ENCODE measurements around the gene SUGCT.

SUGCT gene

DNA sequence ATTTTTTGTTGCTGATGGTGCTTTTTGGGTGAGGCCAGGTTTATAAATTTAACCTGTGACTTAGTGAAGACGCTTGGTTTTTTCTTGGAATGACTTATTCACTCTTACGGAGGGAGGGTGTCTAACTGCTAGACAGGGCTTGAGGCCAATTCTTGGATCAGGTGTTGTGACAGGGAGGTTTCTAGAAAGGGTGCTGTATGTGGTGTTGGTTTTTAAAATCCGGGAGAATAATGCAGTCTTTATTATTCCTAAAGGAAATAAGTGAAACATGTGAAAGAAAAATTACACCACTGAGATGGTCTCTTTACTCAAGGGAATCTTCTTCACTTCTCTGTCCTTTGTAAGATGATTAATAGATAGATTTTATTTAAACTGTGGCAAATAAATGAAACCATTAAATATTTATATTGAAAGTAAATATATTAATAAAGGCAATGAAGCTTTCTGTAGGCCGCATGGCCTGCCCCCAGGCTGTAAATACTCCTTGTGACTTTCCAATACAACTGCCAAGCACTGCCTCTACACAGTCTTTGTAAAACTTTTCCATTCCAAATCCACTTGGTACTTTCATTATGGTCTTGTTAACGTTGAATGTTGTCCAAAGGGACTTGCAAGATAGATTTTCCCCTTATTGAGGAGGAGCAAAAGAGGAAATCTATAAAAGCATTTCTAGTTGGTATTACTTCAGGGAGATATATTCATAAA lies 323.1 kb downstream of the SUGCT start:
- no peak for DNase-seq (ENCODE audit: low read depth in 2 of 2, low spot score in 1 of 2)

DNA sequence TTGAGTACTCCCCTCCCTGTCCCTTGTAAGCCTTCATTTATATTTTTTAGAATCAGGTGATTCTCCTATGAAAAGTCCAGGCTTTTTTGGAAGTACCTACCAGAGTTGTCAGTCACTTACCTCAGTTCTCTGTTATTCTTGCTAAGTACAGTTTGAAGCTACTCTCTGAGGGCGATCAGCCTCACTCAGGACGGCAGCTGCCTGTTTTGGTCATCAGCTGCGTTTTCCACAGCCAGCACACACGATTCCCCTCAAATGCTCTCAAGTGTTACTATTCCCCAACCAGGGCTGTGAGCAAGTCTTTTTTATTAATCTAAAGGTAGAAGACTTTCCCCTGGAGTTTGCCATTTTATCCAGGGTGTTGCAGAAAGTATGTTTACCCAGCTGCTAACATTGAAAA lies 328.6 kb downstream of the SUGCT start:
- DNase-seq (ENCODE audit: low read depth in 2 of 2, low spot score in 1 of 2) = no peak

DNA sequence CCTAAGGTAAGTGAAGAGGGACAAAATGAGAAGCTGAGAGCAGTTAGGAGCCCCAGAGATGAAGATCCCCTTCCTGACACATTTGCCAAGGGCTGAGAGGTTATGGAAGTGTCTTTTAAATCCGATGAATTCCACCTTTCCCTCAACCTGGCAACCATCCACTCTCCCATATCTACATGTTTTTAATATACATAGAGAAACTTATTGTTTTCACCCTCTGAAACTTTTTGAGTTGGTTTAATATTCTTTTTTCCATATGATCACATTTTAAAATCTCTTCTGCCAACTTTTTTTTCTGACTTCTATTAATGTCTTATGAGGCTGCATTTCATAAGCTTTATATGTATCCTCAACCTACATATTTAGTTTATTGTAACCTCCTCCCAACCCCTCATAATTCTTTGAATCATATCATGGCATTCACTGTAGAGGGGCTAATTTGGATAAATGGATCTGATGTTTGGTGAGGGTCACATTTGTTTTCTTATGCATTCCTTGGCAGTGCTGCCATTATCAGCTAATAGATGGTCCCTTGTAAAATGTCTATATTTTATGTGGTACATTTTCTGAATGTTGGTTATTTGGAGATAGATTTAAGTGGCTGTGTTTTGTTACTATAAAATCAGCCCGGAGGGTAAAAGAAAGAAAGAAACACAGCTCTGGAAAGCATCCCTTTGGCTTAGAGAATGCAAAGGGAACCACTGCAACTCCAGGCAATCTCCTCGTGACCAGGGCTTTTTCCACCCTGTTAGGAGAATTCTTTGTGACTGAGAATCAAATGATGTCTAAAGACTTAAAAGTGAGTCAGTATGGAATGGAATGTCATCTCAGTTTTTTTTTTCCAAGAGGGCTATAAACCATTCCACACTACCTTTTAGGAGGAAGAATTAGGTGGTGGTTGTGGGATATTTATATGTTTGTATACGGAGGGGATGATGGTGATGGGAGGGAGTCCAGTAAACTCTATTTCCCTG lies 334.4 kb downstream of the SUGCT start:
- DNase-seq (ENCODE audit: low read depth in 2 of 2, low spot score in 1 of 2) = no peak

DNA sequence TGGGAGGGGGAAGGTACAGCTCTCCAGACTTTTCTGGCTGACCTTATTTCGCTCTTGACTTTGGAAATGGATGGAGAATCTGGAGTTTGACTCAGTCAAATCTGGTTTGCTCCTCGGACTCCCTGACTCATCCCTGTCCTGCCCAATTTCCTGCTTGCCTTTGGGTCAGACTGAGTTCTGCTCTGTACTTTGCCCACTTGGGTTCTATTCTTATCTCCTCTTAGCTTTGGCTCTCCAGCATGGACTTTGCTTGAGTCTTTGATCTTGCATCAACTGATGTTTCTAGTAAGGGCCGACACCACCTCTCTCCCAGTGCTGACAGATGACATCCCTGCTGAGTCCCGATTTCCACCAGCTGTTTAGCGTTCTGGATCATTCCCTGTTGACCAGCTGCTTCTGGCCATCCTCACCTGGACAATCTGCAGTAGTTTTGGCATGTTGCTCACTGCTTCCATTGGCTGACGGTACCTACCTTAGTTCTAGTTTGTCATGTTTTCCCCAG lies 335.3 kb downstream of the SUGCT start:
- no peak for DNase-seq (ENCODE audit: low read depth in 2 of 2, low spot score in 1 of 2)

DNA sequence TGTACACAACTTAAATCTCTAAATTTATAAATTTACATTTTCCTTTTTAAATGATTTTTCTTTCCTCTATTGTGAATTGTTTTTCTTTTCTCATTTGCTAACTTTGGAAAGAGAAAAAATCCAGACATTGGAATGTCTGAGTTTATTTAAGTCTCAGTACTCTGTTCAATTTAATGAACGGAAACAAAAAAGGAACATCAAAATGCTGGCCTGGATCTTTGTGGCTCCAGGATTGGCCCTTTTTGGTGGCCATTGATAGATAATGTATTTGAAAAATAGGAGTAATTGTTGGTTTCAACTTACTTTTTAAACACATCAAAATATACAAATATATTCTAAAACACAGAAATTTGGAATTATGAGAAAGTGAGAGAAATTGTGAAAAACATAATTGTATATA lies 336.0 kb downstream of the SUGCT start:
- no peak for DNase-seq (ENCODE audit: low read depth in 2 of 2, low spot score in 1 of 2)

DNA sequence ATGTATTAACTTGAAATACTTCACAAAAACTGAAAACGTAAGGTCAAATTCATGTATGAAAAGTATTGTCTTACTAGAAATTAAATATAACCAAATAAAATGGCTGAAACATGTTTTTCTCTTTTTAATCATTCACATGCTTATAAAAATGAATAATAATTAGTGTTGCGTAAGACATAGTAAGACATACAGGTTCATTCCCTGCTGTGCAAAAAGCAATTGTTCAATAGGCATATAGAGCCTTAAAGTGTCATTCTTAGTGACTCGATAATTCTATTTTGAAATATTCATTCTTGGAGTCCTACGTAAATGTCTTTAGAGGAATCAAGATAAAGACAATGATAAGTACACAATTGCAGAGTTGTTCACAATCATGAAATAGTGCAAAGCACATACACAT lies 337.1 kb downstream of the SUGCT start:
- DNase-seq (ENCODE audit: low read depth in 2 of 2, low spot score in 1 of 2) = no peak

DNA sequence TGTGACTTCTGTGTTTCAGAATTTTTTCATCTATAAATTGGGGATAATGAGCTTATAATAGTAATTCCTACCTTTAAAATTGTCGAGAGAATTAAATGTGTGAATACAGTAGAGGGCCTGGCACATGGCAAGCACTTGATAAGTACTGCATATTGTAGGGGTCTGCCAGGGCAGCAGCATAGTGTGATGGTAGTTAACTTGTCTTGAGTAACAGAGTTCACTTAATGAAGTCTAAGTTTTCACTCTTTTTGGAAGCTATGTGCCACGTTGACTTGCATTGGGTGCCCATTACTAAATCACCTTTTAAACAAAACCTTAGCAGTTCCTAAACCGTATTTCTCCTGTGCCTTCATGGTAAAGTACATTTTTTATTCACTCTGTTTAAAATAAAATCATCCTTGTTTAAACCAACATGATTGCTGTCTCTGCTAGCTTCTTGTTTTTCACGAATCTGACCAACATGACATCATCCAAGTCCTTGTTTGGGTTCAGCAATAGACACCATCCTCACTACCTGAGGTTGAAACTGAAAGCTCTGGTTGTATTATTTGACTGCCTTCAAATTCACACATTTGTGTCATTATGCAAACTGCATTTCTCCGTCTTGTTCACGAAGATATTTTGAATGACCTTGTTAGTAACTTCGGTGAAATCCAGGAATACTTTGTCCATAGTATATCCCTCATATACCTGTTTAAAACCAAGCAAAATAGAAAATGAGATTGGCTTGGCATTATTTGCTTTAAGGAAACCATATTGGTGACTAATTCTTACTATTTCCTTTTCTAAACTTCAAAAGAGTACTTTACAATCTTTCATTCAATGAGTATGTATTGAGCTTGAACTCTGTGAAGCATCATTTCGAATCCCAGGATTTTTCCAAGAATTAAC lies 340.2 kb downstream of the SUGCT start:
- DNase-seq (ENCODE audit: low read depth in 2 of 2, low spot score in 1 of 2) = no peak

DNA sequence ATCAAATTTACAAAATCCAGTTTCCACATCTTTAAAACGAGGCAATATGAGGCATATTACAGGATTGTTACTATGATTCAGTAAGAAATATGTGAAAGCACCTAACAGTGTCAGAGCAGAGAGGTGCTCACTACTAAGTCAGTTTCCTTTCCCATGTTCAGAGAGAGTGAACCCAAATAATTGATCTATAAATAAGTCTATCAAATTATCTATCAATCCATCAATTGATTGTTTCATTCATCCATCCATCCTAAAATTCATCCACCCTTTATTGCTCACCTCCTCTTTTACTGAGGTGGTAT lies 340.8 kb downstream of the SUGCT start:
- DNase-seq (ENCODE audit: low read depth in 2 of 2, low spot score in 1 of 2) = no peak

DNA sequence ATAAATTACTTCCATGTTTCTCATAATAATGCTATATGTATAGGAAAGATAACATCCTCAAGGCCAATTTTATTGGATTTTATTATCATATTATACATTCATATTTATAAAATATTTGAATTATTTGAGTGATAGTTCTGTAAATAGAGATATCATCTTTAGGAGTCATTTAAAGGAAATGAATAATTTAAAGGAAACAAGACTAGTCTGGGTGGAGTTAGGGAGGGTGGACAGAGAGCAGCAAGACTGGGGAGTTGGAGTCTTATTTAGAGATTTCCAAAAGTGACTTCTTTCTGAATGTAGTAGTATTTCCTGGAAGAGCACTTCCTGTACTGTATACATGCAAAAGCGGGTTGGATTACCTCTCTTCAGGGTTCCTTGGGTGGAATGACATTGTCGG lies 342.3 kb downstream of the SUGCT start:
- DNase-seq (ENCODE audit: low read depth in 2 of 2, low spot score in 1 of 2) = no peak

DNA sequence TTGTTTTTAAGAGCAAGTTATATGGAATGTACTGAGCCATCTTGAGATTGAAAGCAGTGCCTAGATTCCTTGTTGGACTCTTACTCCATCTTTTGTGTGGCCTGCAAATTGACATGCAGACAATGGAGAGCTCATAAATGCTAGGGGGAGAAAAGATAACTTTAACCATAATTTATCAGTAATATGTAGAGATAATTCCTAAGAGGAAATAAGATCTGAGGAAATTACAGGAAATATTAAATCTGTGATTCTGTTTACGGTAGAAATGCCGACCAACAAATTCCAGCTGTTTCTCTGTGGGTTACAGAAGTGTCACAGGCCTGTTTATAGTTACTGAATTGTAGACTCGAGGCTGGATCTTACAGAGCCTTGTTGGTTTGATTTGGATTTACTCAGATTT lies 348.0 kb downstream of the SUGCT start:
- no peak for DNase-seq (ENCODE audit: low read depth in 2 of 2, low spot score in 1 of 2)

DNA sequence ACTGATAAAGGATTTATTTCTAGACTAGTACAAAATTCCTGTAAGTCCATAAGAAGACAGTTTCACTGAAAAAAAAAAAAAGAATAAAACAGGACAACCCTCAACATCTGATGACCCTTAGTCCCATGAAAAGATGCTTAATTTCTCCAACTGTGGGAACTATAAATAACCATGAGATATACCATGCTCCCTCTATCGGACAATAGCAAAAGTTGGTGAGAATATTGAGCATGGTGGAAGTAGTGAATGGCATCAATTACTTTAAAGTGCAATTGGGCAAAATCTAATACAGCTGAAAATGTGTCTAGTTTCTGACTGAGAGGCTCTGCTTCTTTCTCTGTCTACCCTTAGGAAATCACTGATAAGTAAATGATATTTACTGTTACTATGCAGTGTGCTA lies 348.8 kb downstream of the SUGCT start:
- DNase-seq (ENCODE audit: low read depth in 2 of 2, low spot score in 1 of 2) = no peak

DNA sequence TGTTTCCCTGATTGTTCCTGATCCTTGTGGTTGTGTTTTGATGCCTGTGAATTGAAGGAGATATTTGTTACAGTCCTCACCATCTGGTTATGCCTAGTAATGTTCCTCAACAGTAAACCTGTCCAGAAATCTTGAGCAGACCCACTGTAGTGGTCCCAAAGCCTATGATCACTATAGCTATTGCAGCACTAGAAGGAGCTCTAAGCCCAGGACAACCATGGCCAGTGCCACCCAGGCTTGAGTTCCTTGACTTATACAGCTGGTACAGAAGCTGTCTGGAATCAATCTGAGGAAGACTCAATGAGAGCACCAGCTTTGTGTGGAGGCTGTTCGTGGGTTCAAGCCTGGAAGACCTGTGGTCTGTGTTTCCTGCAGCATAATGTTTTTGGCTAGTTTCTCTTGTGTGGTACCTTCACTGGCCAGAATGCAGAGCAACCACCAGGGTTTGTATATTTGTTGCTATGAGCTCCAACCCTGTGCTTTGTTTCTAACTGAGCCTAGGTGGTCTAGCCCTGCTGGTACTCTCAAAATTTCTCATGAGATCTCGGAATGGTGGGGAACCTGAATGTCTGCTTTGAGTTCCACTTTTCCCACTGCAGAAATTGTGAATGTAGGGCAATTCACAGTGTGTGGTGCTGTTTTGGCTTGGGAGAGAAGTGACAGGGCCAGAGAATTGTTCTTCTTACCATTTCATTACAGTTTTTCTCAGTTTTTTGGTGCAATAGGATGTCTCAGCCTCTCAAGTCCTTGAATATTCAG lies 355.2 kb downstream of the SUGCT start:
- DNase-seq (ENCODE audit: low read depth in 2 of 2, low spot score in 1 of 2) = no peak

DNA sequence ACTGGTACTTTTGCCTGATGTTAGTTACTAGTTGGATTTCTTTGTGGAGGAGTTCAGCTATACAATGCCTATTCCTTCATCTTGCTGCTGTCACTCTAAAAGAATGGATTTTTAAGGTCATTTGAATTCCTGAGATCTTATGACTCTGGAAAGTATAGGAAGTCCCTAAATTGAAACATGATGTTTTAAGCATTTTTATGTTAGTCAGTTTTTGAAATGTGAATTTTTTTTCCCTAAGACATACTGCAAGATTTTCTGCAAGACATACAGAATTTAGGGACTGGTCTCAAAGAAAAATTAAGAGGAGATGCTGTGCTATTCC lies 355.8 kb downstream of the SUGCT start:
- DNase-seq (ENCODE audit: low read depth in 2 of 2, low spot score in 1 of 2) = no peak

DNA sequence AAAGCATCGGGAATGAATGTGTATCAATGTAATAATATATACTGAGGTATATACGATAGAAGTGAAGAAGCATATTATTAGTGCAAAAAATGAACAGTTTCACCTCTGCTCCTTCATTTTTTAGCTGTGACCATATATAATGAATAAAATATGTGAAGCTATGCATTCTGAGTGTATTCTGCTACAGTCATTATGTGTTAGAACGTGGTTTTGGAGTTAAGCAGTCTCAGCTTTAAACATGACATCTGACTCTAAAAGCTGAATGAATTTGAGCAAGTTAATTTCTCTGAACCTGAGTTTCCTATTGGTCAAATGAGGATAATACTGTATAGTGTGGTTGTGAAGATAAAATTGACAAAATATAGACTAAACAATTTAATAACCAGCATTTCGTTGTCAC lies 358.1 kb downstream of the SUGCT start:
- no peak for DNase-seq (ENCODE audit: low read depth in 2 of 2, low spot score in 1 of 2)

DNA sequence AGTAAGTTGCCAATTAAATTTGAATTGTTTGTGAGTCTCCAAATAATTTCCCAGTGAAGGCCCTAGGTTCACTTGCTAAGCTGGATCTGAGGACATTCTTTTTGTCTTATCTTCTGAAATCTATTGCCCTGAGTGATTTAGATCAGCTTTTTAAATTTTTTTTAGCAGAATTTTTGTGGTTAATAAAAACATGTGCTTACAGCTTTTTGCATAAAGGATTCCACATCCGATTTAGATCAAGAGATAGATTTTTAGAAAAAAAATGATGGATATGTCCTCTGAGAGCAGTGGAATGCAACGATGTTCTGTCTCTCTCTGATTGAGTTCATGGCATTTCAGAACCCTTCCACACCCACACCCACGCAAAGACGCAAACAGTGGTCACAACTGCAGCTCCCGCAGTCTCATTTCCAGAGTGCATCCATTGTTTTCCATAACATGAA lies 358.8 kb downstream of the SUGCT start:
- no peak for DNase-seq (ENCODE audit: low read depth in 2 of 2, low spot score in 1 of 2)

DNA sequence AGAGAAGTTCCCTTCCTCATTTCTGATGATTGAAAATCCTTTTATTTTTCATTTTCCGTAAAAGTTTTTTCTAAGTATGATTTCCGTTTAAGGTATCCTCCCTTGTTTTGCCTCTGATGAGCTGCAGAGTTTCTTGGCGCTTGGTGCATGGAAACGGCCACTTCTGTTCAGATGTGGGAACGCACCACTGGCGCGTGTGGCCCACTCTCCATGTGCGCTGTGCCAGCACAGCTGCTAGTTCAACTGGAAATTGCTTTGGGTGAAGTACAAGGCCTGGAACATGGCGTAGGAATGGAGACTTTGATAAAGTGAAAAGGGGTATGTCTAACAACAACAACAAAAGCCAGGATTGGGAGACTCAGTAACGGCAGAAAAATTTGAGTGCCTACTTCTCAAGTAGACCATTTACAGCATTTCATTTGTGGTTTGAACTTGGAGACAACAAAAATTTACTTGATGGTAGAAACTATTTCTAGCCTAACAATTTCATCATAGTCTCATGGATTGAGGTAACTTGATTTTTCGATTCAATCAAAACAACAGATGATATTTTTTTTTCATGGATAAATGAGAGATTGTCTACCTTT lies 364.2 kb downstream of the SUGCT start:
- DNase-seq (ENCODE audit: low read depth in 2 of 2, low spot score in 1 of 2) = no peak

DNA sequence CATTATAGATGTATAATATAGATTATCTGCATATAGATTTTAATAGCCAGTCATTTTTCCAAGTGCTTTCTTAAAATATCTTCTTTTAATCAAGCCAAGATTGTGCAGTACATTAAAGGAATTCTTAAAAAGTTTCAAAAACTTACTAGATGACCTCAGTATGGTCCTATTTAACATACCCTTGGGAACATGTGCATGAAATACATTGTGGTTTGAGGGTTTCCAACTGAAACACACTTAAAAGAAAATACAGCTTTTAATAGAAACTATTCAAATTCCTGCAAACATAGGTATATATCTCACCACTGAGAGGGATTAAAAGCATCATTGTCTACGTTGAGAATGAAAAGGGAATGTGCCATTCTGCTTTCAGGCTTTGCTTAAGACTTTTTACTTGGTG lies 364.9 kb downstream of the SUGCT start:
- no peak for DNase-seq (ENCODE audit: low read depth in 2 of 2, low spot score in 1 of 2)

DNA sequence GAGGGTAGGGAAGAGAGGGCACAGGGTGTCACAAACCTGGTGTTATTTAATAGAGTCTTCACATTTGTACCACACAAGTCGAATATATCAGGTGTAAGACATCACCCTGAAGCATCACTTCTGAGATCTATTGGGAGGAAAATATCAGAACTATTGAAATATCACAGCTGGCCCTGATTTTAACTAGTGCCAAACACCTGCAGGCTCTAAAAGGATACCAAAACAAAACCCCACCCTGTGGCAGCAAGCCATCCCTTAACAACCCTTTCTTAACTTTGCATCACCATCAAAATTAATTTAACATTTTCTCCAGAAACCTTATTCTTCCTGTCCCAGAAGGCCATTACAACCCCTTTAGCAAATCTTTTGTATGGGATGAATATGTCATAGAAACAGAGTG lies 365.4 kb downstream of the SUGCT start:
- DNase-seq (ENCODE audit: low read depth in 2 of 2, low spot score in 1 of 2) = no peak

DNA sequence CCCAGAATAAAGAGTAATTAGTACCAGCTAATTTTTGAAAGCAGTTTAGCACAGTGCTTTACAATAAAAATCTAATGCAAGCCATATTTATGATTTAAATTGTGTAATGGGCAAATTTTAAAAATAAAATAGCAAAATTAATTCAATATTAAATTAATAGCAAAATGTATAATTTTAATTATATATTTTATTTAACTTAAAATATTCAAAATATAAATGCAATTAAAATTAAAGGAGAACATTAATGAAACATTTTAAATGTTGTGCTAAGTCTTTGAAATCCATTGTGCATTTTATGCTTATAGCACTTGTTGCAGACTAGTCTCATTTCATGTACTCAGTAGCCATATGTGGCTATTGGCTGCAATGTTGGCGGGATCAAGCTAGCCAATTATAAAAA lies 367.6 kb downstream of the SUGCT start:
- no peak for DNase-seq (ENCODE audit: low read depth in 2 of 2, low spot score in 1 of 2)

DNA sequence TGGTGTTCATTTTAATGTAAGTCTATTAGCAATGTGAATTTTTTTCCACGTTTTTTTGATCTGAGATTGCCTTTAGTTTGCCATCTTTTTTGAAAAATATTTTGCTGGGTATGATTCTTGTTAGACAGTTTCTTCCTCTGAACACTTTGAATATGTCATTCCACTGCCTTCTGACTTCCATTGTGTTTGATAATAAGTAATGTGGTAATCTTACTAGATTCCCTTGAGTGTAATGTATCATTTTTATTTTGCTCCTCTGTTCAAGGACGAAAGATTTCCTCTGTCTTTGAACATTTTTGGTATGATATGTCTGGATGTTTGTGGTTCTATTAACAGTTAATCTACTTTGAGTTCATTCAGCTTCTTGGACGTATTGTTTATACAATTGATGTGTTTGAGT lies 371.4 kb downstream of the SUGCT start:
- no peak for DNase-seq (ENCODE audit: low read depth in 2 of 2, low spot score in 1 of 2)

DNA sequence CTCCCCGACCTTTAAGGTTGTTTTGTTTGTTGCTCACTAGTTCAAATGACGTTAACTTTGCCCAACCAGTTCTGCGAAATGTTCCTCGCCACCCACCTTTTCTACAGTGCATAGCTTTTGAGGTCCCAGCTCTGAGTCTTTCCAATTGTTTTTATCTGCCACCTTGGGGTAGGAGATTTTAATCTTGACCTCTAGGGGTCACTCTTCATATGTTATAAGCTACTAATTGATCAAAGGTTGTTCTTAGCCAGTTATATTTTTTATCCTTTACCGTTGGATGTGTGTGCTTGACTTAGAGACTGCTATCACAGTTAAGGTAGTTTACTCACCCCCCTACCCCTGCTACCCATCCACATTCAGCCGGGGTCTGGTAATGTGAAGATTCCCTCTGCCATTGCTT lies 372.4 kb downstream of the SUGCT start:
- DNase-seq (ENCODE audit: low read depth in 2 of 2, low spot score in 1 of 2) = no peak

Measured in stimulated activated CD8-positive, alpha-beta memory T cell treated with anti-CD3 and anti-CD28 coated beads, Interleukin-4, amount 100 ng/mL, for 4 hours (primary cell).